Vagina (tissue), 2 donors: ENCODE results near the gene HOTAIR.

Source experiments
- POLR2A ChIP-seq, 2 donors: fragments of 450-650 bp; IDR thresholded peaks; one replicate each; pipeline ENCODE4 v1.6.1; 2017; ENCODE audit warnings: antibody characterized with exemption in 2 of 2, mild to moderate bottlenecking in 2 of 2, moderate library complexity in 2 of 2
- POLR2AphosphoS5 ChIP-seq, 2 donors: sonication (generic); formaldehyde crosslinking; IDR thresholded peaks; one replicate each; pipeline ENCODE4 v1.9.0; 2017; ENCODE audit warnings: antibody characterized with exemption in 2 of 2, mild to moderate bottlenecking in 2 of 2, low read depth in 1 of 2; ENCODE audit not compliant: insufficient read depth in 1 of 2
- TF ChIP-seq, protein P1 (sequence below), 3 experiments: fragments of 450-650 bp in 2 of 3; fragments of 200-600 bp in 1 of 3; sonication (generic) in 1 of 3; IDR thresholded peaks; one replicate each; pipeline ENCODE4 v1.5.1; 2017 to 2019; ENCODE audit warnings: antibody characterized with exemption in 3 of 3, mild to moderate bottlenecking in 2 of 3, moderate library complexity in 2 of 3

DNA sequence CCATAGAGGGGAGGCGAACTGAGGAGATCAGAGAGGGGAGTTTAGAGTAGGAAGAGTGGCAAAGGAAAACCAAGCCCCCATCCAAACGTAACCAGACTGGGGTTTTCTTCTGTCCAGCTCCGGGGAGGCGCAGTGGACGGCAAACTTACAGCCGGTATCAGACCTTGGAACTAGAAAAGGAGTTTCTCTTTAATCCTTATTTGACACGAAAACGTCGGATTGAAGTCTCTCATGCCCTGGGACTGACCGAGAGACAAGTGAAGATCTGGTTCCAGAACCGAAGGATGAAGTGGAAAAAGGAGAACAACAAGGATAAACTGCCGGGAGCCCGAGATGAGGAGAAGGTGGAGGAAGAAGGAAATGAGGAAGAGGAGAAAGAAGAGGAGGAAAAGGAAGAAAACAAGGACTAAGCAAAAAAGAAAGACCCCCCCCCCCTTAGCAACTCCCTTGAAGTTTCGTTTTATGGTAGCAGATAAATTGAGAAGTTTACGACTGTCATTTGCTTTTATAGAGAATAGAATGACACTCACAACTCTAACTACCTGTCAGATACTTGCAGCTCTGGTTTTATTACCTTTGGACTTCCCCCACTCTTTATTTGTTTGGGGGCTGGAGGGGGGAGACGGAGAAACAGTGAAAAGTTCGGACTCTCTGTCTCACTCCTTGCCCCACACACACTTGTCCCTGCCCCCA lies 36.4 kb upstream of the HOTAIR start:
- TF ChIP-seq, protein P1, sequence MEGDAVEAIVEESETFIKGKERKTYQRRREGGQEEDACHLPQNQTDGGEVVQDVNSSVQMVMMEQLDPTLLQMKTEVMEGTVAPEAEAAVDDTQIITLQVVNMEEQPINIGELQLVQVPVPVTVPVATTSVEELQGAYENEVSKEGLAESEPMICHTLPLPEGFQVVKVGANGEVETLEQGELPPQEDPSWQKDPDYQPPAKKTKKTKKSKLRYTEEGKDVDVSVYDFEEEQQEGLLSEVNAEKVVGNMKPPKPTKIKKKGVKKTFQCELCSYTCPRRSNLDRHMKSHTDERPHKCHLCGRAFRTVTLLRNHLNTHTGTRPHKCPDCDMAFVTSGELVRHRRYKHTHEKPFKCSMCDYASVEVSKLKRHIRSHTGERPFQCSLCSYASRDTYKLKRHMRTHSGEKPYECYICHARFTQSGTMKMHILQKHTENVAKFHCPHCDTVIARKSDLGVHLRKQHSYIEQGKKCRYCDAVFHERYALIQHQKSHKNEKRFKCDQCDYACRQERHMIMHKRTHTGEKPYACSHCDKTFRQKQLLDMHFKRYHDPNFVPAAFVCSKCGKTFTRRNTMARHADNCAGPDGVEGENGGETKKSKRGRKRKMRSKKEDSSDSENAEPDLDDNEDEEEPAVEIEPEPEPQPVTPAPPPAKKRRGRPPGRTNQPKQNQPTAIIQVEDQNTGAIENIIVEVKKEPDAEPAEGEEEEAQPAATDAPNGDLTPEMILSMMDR (IDR thresholded peaks at IDR 0.05), result no peak
- no peak for TF ChIP-seq POLR2A (IDR thresholded peaks at IDR 0.05)
- TF ChIP-seq POLR2AphosphoS5 (IDR thresholded peaks at IDR 0.05; ENCODE audit: insufficient read depth in 1 of 2, low read depth in 1 of 2), result no peak
